Limb (tissue), 2 donors: ENCODE measurements around the gene DCAF4L1.
A peak's percentile ranks its signal among the peaks of the same experiment; 100 is the strongest.

Experiments used
- DNase-seq, 2 donors: peaks; one replicate each; pipeline ENCODE4 v3.0.0-alpha.2; 2016; ENCODE audit errors: extremely low spot score in 2 of 2

DCAF4L1 gene

GRCh38 chr4:41990365-41991111 lies 9.0 kb downstream of the DCAF4L1 start, which contains the start of gene SLC30A9:
SLC30A9 (plus strand) TSS chr4:41990530; CDS start chr4:41990652, 122 bp downstream.
- peak; percentile 95 to 98 for DNase-seq

- no peak for DNase-seq
Observed at GRCh38 chr4:41991916-41992767, 10.6 kb downstream of the DCAF4L1 start.

- DNase-seq = no peak
Observed at GRCh38 chr4:41992967-41993857, 11.7 kb downstream of the DCAF4L1 start.

GRCh38 chr4:41994461-41994985 lies 13.0 kb downstream of the DCAF4L1 start:
- no peak for DNase-seq

GRCh38 chr4:41998019-41998418 lies 16.5 kb downstream of the DCAF4L1 start:
- no peak for DNase-seq

GRCh38 chr4:41999321-41999720 lies 17.8 kb downstream of the DCAF4L1 start:
- DNase-seq = no peak

GRCh38 chr4:42008011-42008786 lies 26.6 kb downstream of the DCAF4L1 start:
- no peak for DNase-seq

- no peak for DNase-seq
Observed at GRCh38 chr4:42015438-42015837, 33.9 kb downstream of the DCAF4L1 start.

- DNase-seq = no peak
Observed at GRCh38 chr4:42018451-42018850, 36.9 kb downstream of the DCAF4L1 start.
